Heart right ventricle (tissue), 16 donors: Measurements from ENCODE around the gene RAB24. TPM values are rescaled to one million over a fixed set of nuclear protein-coding genes. Genes with fewer than 3 reads are reported as not detected.

Source experiments
- ATAC-seq, 8 donors: fragments of 200-7000 bp; cut with Tn5 transposase; one replicate each; pipeline ENCODE4 v1.9.1; 2020; ENCODE audit warnings: mild to moderate bottlenecking in 8 of 8, moderate library complexity in 8 of 8, moderate number of reproducible peaks in 1 of 8
- DNase-seq, 2 donors: peaks; one replicate each; pipeline ENCODE4 v3.0.0-alpha.2; 2020
- H3K27ac ChIP-seq, 10 donors: fragments of 200-600 bp; sonication (generic) in 2 of 10; one replicate each; pipeline versions ENCODE4 v1.5.0 to v1.8.0; 2020 to 2022; ENCODE audit warnings: mild to moderate bottlenecking in 3 of 10
- H3K27me3 ChIP-seq, 7 donors: fragments of 200-600 bp; one replicate each; pipeline ENCODE4 v1.8.0; 2021 to 2022; ENCODE audit warnings: mild to moderate bottlenecking in 2 of 7
- H3K36me3 ChIP-seq, 9 donors: fragments of 200-600 bp; sonication (generic) in 1 of 9; one replicate each; pipeline versions ENCODE4 v1.5.0 to v1.8.0; 2020 to 2022; ENCODE audit warnings: mild to moderate bottlenecking in 2 of 9
- H3K4me1 ChIP-seq, 9 donors: fragments of 200-600 bp; sonication (generic) in 1 of 9; one replicate each; pipeline versions ENCODE4 v1.5.0 to v1.8.0; 2020 to 2022; ENCODE audit warnings: mild to moderate bottlenecking in 4 of 9
- H3K4me3 ChIP-seq, 10 donors: fragments of 200-600 bp; sonication (generic) in 2 of 10; one replicate each; pipeline versions ENCODE4 v1.5.0 to v1.8.0; 2020 to 2022; ENCODE audit warnings: mild to moderate bottlenecking in 7 of 10, moderate library complexity in 2 of 10
- H3K9me3 ChIP-seq, 11 donors: fragments of 200-600 bp in 10 of 11; sonication (generic) in 2 of 11; one replicate each; pipeline versions ENCODE4 v1.5.0 to v1.8.0; 2013 to 2022; ENCODE audit warnings: mild to moderate bottlenecking in 2 of 11, control low read depth in 1 of 11, moderate library complexity in 1 of 11
- WGBS, 2 donors: extraction: QIAGEN DNeasy Blood & Tissue Kit; methylation state at CpG; one replicate each; pipeline ENCODE4 v1.1.7; 2013; ENCODE audit warnings: inconsistent platforms in 1 of 2; 5-methylcytosine and 5-hydroxymethylcytosine counted together
- intact Hi-C, 10 donors: fragments of 100-400 bp; cut with DNase I; formaldehyde crosslinking; loops; one replicate each; pipeline versions ENCODE4 v1.11.1 to v1.14.2; 2022
- polyA plus RNA-seq, 2 donors: library from polyadenylated mRNA; stranded (reverse); fragments of 200-250 nt; gene quantifications; one replicate each; pipeline ENCODE4 v1.2.3, GENCODE V29; 2013
- total RNA-seq, 10 donors: library from RNA; stranded (reverse); fragmentation: NEBNext Ultra II Directional in 3 of 10; extraction: Animal tissue kit (Norgen Biotek cat#: 25700) in 3 of 10; gene quantifications; one replicate each; pipeline versions ENCODE4 v1.2.1 to v1.2.4, GENCODE V29; 2021 to 2023
- TF ChIP-seq, protein P1 (sequence below), 9 donors: fragments of 200-600 bp; sonication (generic) in 2 of 9; IDR thresholded peaks; one replicate each; pipeline versions ENCODE4 v1.5.0 to v1.8.0; 2021 to 2022; ENCODE audit warnings: antibody characterized with exemption in 9 of 9, mild to moderate bottlenecking in 5 of 9, moderate library complexity in 1 of 9
- donor health status: Arrhythmogenic right ventricular cardiomyopathy.
- donor health status: ischemic (EF 13 %, LVEDD 7.1; RV severe dilation, severe dysfunction).
- donor health status: healthy with polysubstance abuse.
- donor health status: DM: no; HTN: yes; CAD: no.
- donor health status: DM: no; HTN: no; CAD: no.
- donor health status: ischemic (EF 25% LVEDD 6.9; RV normal size, moderate dysfunction).
- donor health status: ischemic (EF 25% LVEDD 5.7; RV mildly dilated, moderate dysfunction).
- donor health status: healthy.
- donor health status: DM: yes; HTN: yes; CAD: no.
- donor health status: Ischemic cardiomyopathy.
- donor health status: ischemic (EF 35%, LVEDD 5.7; RV mildly dilated, moderate dysfunction).
- donor health status: nonischemic (EF 11% LVEDD 7.7; RV severe dilation, severe dysfunction).
- donor health status: DM: yes; HTN: yes; CAD: no.
- donor health status: PGD.
- donor health status: ischemic (EF 29% LVEDD 5.4; RV normal size, mild dysfunction).
- donor health status: nonischemic (EF 23%, LVEDD 6.1; RV moderate dilation, normal function).

Gene RAB24
- total and polyA plus RNA-seq, 12 donors: 14.7 to 39.4 (median 19.7) TPM

DNA sequence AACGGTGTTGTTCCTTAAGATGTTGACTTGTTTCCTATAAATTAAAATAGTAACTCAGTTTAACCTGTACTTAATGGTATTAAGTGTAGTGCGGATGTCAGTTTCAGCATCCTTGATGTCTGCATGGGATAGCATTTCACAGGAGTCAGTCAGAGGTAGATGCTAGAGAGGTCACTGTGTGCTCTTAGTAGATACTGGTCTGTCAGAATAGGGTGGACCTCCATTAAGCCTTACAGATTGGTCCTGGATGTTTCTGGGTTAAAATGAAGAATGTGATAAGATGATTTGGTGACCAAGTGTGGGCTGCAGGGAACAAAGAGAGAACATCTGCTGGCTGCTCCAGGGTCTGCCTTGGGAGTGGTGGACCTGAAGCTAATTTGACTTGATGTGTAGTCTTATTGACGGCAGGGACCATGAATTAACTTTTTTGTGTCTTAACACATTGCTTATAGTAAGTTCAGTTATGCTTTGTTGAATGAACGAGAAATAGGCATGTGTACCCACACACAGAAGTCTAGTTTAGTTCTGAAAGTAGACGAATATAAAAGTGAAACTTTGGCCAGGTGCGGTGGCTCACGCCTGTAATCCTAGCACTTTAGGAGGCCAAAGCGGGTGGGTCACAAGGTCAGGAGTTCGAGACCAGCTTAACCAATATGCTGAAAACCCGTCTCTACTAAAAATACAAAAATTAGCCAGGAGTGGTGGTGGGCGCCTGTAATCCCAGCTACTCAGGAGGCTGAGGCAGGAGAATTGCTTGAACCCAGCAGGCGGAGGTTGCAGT, 12.5 kb downstream of the RAB24 start:
- Histone ChIP-seq H3K36me3 (peaks cover 0 to 100% (median 66%) of the 10 kb centered on the region in 9 donors), H3K27ac (no peak overlapping the region), H3K4me1 (peaks cover 3 to 18% (median 11%) of the 10 kb centered on the region in 9 donors), H3K27me3 (no peaks in the 10 kb centered on the region), H3K4me3 (no peak overlapping the region), H3K9me3 (no peaks in the 10 kb centered on the region)
- no peak for ATAC-seq
- TF ChIP-seq, protein P1, sequence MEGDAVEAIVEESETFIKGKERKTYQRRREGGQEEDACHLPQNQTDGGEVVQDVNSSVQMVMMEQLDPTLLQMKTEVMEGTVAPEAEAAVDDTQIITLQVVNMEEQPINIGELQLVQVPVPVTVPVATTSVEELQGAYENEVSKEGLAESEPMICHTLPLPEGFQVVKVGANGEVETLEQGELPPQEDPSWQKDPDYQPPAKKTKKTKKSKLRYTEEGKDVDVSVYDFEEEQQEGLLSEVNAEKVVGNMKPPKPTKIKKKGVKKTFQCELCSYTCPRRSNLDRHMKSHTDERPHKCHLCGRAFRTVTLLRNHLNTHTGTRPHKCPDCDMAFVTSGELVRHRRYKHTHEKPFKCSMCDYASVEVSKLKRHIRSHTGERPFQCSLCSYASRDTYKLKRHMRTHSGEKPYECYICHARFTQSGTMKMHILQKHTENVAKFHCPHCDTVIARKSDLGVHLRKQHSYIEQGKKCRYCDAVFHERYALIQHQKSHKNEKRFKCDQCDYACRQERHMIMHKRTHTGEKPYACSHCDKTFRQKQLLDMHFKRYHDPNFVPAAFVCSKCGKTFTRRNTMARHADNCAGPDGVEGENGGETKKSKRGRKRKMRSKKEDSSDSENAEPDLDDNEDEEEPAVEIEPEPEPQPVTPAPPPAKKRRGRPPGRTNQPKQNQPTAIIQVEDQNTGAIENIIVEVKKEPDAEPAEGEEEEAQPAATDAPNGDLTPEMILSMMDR (IDR thresholded peaks at IDR 0.05): no peak
- WGBS, 2 donors: 95 to 97% methylated on average over 12 of the region's 12 CpGs
- DNase-seq: no peak
- intact Hi-C loops: loop anchor here in 1 of 10 donors (10.0 kb wide), 1 partner anchor 176 kb away; no protein-coding TSS in a partner anchor

DNA sequence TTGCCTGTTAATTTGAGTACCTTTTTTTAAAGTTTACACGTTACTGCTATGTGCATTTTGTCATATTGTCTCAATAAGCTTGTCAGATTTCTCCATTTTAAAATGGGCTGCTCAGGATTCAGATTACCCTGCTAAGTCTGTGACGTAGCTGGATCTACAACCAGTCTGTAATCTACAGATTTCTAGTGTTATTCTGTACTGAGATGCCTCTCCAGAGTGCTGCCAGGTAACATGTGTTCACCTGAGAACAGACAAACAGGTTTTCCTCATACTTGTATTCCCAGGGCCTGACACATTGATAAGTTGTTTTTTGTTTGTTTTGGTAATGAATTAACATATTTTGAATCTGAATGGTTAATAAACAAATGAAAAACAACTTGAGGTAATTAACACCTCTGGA, 15.3 kb downstream of the RAB24 start:
- 93 to 95% methylated on average over 2 of the region's 2 CpGs for WGBS, 2 donors
- no peaks in the 10 kb centered on the region for H3K9me3 ChIP-seq
- H3K27ac ChIP-seq: no peak overlapping the region
- intact Hi-C loops: no loop called here
- H3K27me3 ChIP-seq: no peaks in the 10 kb centered on the region
- no peak overlapping the region for H3K4me3 ChIP-seq
- ATAC-seq (no peak), DNase-seq (no peak)
- peaks cover 0 to 100% (median 62%) of the 10 kb centered on the region in 9 donors for H3K36me3 ChIP-seq
- H3K4me1 ChIP-seq: no peaks in the 10 kb centered on the region
- TF ChIP-seq, protein P1 (IDR thresholded peaks at IDR 0.05): no peak

- Histone ChIP-seq H3K9me3 (no peaks in the 10 kb centered on the region), H3K4me3 (no peak overlapping the region), H3K27me3 (no peaks in the 10 kb centered on the region), H3K27ac (peak overlapping the region in 3 of 10 donors; percentile 5 to 28 (median 21)), H3K36me3 (peaks cover 0 to 100% (median 38%) of the 10 kb centered on the region in 9 donors), H3K4me1 (peaks cover 0 to 6% (median 0%) of the 10 kb centered on the region in 9 donors)
- TF ChIP-seq, protein P1 (IDR thresholded peaks at IDR 0.05): no peak
- DNase-seq (no peak), ATAC-seq (no peak)
- WGBS, 2 donors: 39 to 41% methylated on average over 1 of the region's 1 CpG
- intact Hi-C loops: loop anchor here in 1 of 10 donors (10.0 kb wide), 1 partner anchor 162 kb away; no protein-coding TSS in a partner anchor
Observed at GRCh38 chr5:177276886-177277285, 26.6 kb downstream of the RAB24 start.

GRCh38 chr5:177275883-177276282, 27.6 kb downstream of the RAB24 start:
- DNase-seq (no peak), ATAC-seq (no peak)
- intact Hi-C loops: loop anchor here in 1 of 10 donors (10.0 kb wide), 1 partner anchor 161 kb away; no protein-coding TSS in a partner anchor
- Histone ChIP-seq H3K27ac (no peak overlapping the region), H3K36me3 (peaks cover 0 to 100% (median 30%) of the 10 kb centered on the region in 9 donors), H3K9me3 (no peaks in the 10 kb centered on the region), H3K4me1 (peaks cover 0 to 6% (median 0%) of the 10 kb centered on the region in 9 donors), H3K27me3 (no peaks in the 10 kb centered on the region), H3K4me3 (no peak overlapping the region)
- WGBS, 2 donors: 93 to 94% methylated on average over 6 of the region's 6 CpGs
- TF ChIP-seq, protein P1 (IDR thresholded peaks at IDR 0.05): no peak
